Glutamatergic neuron (in vitro differentiated cells): ENCODE data around the gene NHS. TPM values are rescaled to one million over a fixed set of nuclear protein-coding genes. Genes with fewer than 3 reads are reported as not detected.

Source experiments
- DNase-seq: peaks from one replicate; pipeline ENCODE4 v3.0.0; 2022
- H3K27ac Mint-ChIP-seq: one replicate; pipeline ENCODE4 v1.8.0; 2020; ENCODE audit warnings: mild to moderate bottlenecking, mixed read lengths, inconsistent platforms; ENCODE audit not compliant: unreplicated experiment
- H3K27me3 Mint-ChIP-seq: one replicate; pipeline ENCODE4 v1.8.0; 2020; ENCODE audit warnings: mild to moderate bottlenecking, moderate library complexity, mixed read lengths, inconsistent platforms; ENCODE audit not compliant: unreplicated experiment
- H3K36me3 Mint-ChIP-seq: one replicate; pipeline ENCODE4 v1.8.0; 2020; ENCODE audit warnings: mild to moderate bottlenecking, mixed read lengths, inconsistent platforms; ENCODE audit not compliant: unreplicated experiment
- H3K4me1 Mint-ChIP-seq: one replicate; pipeline ENCODE4 v1.8.0; 2020; ENCODE audit warnings: mild to moderate bottlenecking, low read depth, mixed read lengths, inconsistent platforms; ENCODE audit not compliant: unreplicated experiment
- H3K4me3 Mint-ChIP-seq: one replicate; pipeline ENCODE4 v1.8.0; 2020; ENCODE audit warnings: mild to moderate bottlenecking, mixed read lengths, inconsistent platforms; ENCODE audit not compliant: unreplicated experiment
- H3K9me3 Mint-ChIP-seq: one replicate; pipeline ENCODE4 v1.8.0; 2020; ENCODE audit warnings: mild to moderate bottlenecking, moderate library complexity, mixed read lengths, inconsistent platforms; ENCODE audit not compliant: unreplicated experiment
- total RNA-seq: library from RNA; stranded (reverse); fragmentation: NEBNext Ultra II Directional; extraction: Animal tissue kit (Norgen Biotek cat#: 25700); gene quantifications from one replicate; pipeline ENCODE4 v1.2.1, GENCODE V29; 2021; ENCODE audit not compliant: unreplicated experiment
- TF ChIP-seq, protein P1 (sequence below): fragments of 200-600 bp; sonication (generic); IDR thresholded peaks from one replicate; pipeline ENCODE4 v1.5.0; 2021; ENCODE audit not compliant: partially characterized antibody, unreplicated experiment

Gene NHS
- total RNA-seq, 1 donor from 2014 or later = 9.1 TPM

DNA sequence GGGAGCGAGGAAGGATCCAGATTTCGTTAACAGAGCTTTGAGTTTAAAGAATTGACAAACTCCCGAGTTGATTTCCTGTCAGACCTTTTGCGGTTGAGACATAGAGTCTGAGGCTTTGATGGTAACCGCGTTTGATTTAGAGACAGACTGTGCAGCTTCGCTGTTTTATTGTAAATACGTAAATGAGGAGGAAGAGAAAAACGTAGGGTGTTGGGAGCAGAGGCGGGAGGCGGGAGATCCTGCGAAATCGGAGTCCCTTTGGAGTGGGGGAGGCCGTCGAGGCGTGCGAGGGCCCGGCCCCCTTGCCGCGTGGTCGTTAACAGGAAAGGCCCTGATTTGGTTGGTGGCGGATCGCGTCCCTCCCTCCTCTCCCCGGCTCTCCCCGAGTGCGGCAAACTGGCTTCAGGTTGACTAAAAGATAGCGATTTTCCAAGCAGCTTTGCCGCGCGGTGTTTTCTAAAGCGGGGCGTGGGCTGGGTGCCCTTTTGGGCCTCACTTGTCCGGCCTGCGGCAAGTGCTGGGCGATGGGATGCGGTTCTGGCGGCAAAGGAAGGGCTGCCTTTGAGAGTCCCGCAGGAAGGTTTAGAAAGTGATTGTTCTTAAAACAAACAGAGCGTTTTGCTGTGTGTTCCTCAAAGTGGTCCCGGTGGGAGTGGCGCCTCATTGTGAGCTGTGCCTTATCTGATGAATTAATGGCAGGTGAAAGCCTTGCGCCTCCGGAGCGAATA, 363.1 kb downstream of the NHS start:
- Mint-ChIP-seq H3K36me3 (no peaks in the 10 kb centered on the region), H3K9me3 (no peaks in the 10 kb centered on the region), H3K4me3 (peak overlapping the region; percentile 95), H3K27ac (no peak overlapping the region), H3K4me1 (no peaks in the 10 kb centered on the region), H3K27me3 (no peaks in the 10 kb centered on the region)
- TF ChIP-seq, protein P1, sequence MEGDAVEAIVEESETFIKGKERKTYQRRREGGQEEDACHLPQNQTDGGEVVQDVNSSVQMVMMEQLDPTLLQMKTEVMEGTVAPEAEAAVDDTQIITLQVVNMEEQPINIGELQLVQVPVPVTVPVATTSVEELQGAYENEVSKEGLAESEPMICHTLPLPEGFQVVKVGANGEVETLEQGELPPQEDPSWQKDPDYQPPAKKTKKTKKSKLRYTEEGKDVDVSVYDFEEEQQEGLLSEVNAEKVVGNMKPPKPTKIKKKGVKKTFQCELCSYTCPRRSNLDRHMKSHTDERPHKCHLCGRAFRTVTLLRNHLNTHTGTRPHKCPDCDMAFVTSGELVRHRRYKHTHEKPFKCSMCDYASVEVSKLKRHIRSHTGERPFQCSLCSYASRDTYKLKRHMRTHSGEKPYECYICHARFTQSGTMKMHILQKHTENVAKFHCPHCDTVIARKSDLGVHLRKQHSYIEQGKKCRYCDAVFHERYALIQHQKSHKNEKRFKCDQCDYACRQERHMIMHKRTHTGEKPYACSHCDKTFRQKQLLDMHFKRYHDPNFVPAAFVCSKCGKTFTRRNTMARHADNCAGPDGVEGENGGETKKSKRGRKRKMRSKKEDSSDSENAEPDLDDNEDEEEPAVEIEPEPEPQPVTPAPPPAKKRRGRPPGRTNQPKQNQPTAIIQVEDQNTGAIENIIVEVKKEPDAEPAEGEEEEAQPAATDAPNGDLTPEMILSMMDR = no peak
- DNase-seq = peak; percentile 28

GRCh38 chrX:17738737-17739535, 363.9 kb downstream of the NHS start:
- no peak overlapping the region for H3K27ac Mint-ChIP-seq
- no peaks in the 10 kb centered on the region for H3K27me3 Mint-ChIP-seq
- no peaks in the 10 kb centered on the region for H3K36me3 Mint-ChIP-seq
- no peaks in the 10 kb centered on the region for H3K4me1 Mint-ChIP-seq
- DNase-seq = no peak
- H3K9me3 Mint-ChIP-seq = no peaks in the 10 kb centered on the region
- TF ChIP-seq, protein P1 = no peak
- H3K4me3 Mint-ChIP-seq = peak overlapping the region; percentile 95

- TF ChIP-seq, protein P1 = no peak
- Mint-ChIP-seq H3K27me3 (no peaks in the 10 kb centered on the region), H3K4me3 (no peak overlapping the region), H3K4me1 (no peaks in the 10 kb centered on the region), H3K27ac (no peak overlapping the region), H3K9me3 (no peaks in the 10 kb centered on the region), H3K36me3 (no peaks in the 10 kb centered on the region)
- no peak for DNase-seq
Observed at GRCh38 chrX:17740137-17741122, 365.4 kb downstream of the NHS start.

DNA sequence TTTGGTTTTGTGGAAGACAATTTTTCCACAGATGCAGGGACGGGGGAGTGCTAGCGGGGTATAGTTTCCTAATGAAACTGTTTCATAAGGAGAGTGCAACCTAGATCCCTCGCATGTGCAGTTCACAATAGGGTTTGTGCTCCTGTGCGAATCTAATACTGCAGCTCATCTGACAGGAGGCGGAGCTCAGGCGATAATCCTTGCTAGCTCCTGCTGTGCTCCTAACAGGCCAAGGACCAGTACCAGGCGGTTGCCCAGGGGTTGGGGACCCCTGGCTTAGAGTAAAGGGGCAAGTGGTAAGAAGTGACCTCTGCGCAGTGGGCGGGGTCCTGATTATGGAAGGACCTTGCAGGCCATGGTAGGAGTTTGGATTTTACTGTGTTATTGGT, 366.1 kb downstream of the NHS start:
- H3K27ac Mint-ChIP-seq = no peak overlapping the region
- no peaks in the 10 kb centered on the region for H3K4me1 Mint-ChIP-seq
- no peaks in the 10 kb centered on the region for H3K9me3 Mint-ChIP-seq
- no peaks in the 10 kb centered on the region for H3K27me3 Mint-ChIP-seq
- no peak for DNase-seq
- TF ChIP-seq, protein P1 = no peak
- no peaks in the 10 kb centered on the region for H3K36me3 Mint-ChIP-seq
- H3K4me3 Mint-ChIP-seq = no peak overlapping the region
